ENCODE results near the gene OR2D2.

- TF ChIP-seq EZH2 (IDR thresholded peaks at IDR 0.05) (no peak), CTCF (IDR thresholded peaks at IDR 0.05 in 2 of 3, conservative IDR thresholded peaks at IDR 0.05 in 1 of 3; ENCODE audit: borderline replicate concordance in 1 of 3, insufficient read depth in 1 of 3, low read depth in 2 of 3, low read length in 2 of 3) (no peak), POLR2A (IDR thresholded peaks at IDR 0.05; ENCODE audit: borderline replicate concordance, extremely low read depth, insufficient read depth, insufficient read length) (no peak), POLR2AphosphoS5 (IDR thresholded peaks at IDR 0.05; ENCODE audit: low read depth, low read length) (no peak), FOSL1 (IDR thresholded peaks at IDR 0.05; ENCODE audit: low read depth) (no peak), TCF7L2 (IDR thresholded peaks at IDR 0.05; ENCODE audit: borderline replicate concordance, extremely low read depth, insufficient read depth, insufficient read length) (no peak), MAX (IDR thresholded peaks at IDR 0.05) (no peak), SRF (IDR thresholded peaks at IDR 0.05; ENCODE audit: low read depth) (no peak), REST (IDR thresholded peaks at IDR 0.05; ENCODE audit: low read depth) (no peak), ZBTB33 (IDR thresholded peaks at IDR 0.05; ENCODE audit: extremely low read depth, insufficient replicate concordance, low read length) (no peak), EZH2phosphoT487 (IDR thresholded peaks at IDR 0.05; ENCODE audit: borderline replicate concordance) (no peak), CEBPB (IDR thresholded peaks at IDR 0.05; ENCODE audit: low read depth) (no peak), SIN3A (IDR thresholded peaks at IDR 0.05; ENCODE audit: low read depth) (no peak), RAD21 (IDR thresholded peaks at IDR 0.05; ENCODE audit: low read depth) (no peak)
These were observed 6.6 kb upstream of the OR2D2 start for GRCh38 chr11:6898911-6899310.

All from HCT116 (cell line).